SH-SY5Y (cell line): ENCODE measurements around the gene NSMCE4A.

Source experiments
- GATA2 ChIP-seq: IDR thresholded peaks from 2 replicates; pipeline ENCODE4 v1.6.1; 2011; ENCODE audit warnings: mild to moderate bottlenecking, low read depth, low read length
- GATA3 ChIP-seq: IDR thresholded peaks from 2 replicates; pipeline ENCODE4 v1.6.1; 2011; ENCODE audit warnings: low read depth, mild to moderate bottlenecking, low read length, moderate library complexity

GRCh38 chr10:121978511-121978910 lies 3.5 kb upstream of the NSMCE4A start:
- no peak for TF ChIP-seq GATA3
- no peak for TF ChIP-seq GATA2
